Measurements from ENCODE around the gene P2RX2. TPM values are rescaled to one million over a fixed set of nuclear protein-coding genes. Genes with fewer than 3 reads are reported as not detected.

The P2RX2 gene
- total RNA-seq, 1 donor from 2014 or later: not detected

- Histone ChIP-seq H3K36me3 (ENCODE audit: control insufficient read depth, insufficient read depth, low read length) (peaks cover 1% of the 10 kb centered on the region), H3K4me3 (ENCODE audit: low read depth, low read length) (no peak overlapping the region), H3K27me3 (ENCODE audit: control insufficient read depth, insufficient read depth, low read length) (no peaks in the 10 kb centered on the region)
- no peak for TF ChIP-seq CTCF (IDR thresholded peaks at IDR 0.05; ENCODE audit: insufficient read depth, low read length, poor library complexity, severe bottlenecking)
- DNase-seq (ENCODE audit: low read depth): no peak
Measured at GRCh38 chr12:132637811-132638210, 19.2 kb downstream of the P2RX2 start.

DNA sequence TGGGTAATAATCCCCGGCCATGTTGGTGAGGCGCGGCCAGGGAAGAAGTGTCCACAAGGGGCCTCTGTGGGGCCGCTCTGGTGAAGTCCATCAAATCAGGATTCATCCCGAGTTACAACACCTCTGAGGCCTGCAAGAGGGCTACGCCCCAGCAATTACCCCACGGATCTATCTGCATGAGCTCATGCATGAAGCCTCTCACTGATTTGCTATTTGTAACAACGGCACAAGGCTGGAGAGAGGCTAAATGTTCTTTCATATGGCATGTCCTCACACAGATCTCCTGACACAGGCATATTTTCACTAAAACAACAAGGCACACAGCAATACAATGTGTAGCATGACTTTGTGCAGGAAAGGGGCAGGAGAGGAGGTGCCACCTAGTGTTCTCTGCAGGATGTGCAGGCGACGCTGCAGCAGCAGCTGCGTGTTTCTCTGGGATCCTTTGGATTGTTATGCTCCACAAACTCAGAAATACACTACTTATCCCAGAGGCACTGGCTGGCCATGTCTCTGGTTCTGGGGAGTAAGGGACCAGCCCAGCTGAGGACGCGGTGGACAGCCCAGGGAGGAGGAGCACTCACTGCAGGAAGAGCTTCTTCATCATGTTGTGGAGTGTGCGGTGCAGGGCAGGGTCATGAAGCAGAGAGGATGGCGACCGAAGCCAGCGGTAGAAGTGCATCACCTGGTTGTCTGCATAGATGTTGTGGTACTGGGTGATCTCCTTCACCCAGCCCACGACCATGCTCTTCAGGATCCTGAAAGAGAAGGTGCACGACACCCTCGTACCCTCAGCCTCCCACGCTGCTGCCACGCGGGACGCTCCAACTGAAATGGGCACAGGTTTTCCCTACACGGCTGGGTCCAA, 20.2 kb downstream of the P2RX2 start:
- peak; percentile 69 for TF ChIP-seq CTCF (IDR thresholded peaks at IDR 0.05; ENCODE audit: insufficient read depth, low read length, poor library complexity, severe bottlenecking)

DNA sequence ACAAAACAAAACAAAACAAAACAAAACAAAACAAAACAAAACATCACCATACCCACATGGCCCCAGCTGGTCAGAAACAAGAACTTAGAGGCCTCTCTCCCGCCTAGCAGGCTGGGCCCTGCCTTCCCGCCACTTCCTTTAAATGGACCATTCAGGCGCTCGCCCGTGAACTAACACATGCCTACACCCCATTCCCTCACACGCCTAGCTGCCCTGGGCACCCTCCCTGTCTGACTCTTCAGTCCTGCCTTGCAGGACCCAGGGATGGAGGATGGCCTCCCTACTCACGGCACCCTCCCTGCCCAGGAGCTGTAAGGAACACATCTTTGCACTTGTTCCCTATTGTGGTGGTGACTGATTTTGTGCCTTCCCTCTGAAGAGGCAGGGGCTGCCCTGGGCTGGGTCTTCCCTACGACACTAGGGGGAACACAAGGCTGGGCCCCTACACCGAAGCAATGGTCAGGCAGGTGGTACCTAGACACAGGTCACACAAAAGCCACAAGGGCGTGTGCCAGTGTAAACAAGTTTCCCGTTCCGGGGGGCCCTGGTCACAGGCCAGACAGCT, 21.5 kb downstream of the P2RX2 start:
- DNase-seq (ENCODE audit: low read depth): no peak
- no peaks in the 10 kb centered on the region for H3K27me3 ChIP-seq (ENCODE audit: control insufficient read depth, insufficient read depth, low read length)
- H3K4me3 ChIP-seq (ENCODE audit: low read depth, low read length): no peak overlapping the region
- no peak for TF ChIP-seq CTCF (IDR thresholded peaks at IDR 0.05; ENCODE audit: insufficient read depth, low read length, poor library complexity, severe bottlenecking)
- H3K36me3 ChIP-seq (ENCODE audit: control insufficient read depth, insufficient read depth, low read length): peaks cover 1% of the 10 kb centered on the region

More for the DNA sequence above, 20.2 kb downstream of the P2RX2 start:
- Histone ChIP-seq H3K36me3 (ENCODE audit: control insufficient read depth, insufficient read depth, low read length) (peaks cover 1% of the 10 kb centered on the region), H3K27me3 (ENCODE audit: control insufficient read depth, insufficient read depth, low read length) (no peaks in the 10 kb centered on the region), H3K4me3 (ENCODE audit: low read depth, low read length) (no peak overlapping the region)
- peak; percentile 26 for DNase-seq (ENCODE audit: low read depth)

GRCh38 chr12:132640936-132641335, 22.4 kb downstream of the P2RX2 start:
- Histone ChIP-seq H3K4me3 (ENCODE audit: low read depth, low read length) (no peak overlapping the region), H3K36me3 (ENCODE audit: control insufficient read depth, insufficient read depth, low read length) (peaks cover 1% of the 10 kb centered on the region), H3K27me3 (ENCODE audit: control insufficient read depth, insufficient read depth, low read length) (no peaks in the 10 kb centered on the region)
- no peak for DNase-seq (ENCODE audit: low read depth)
- TF ChIP-seq CTCF (IDR thresholded peaks at IDR 0.05; ENCODE audit: insufficient read depth, low read length, poor library complexity, severe bottlenecking): no peak

- H3K27me3 ChIP-seq (ENCODE audit: control insufficient read depth, insufficient read depth, low read length): no peaks in the 10 kb centered on the region
- H3K4me3 ChIP-seq (ENCODE audit: low read depth, low read length): no peak overlapping the region
- TF ChIP-seq CTCF (IDR thresholded peaks at IDR 0.05; ENCODE audit: insufficient read depth, low read length, poor library complexity, severe bottlenecking): no peak
- DNase-seq (ENCODE audit: low read depth): no peak
- H3K36me3 ChIP-seq (ENCODE audit: control insufficient read depth, insufficient read depth, low read length): peaks cover 1% of the 10 kb centered on the region
Measured at GRCh38 chr12:132641811-132642650, 23.5 kb downstream of the P2RX2 start.

Measured in kidney epithelial cell (primary cell).